AG09319 (cell line): ENCODE data around the gene SPEF1.

Source experiments
- DNase-seq: peaks from one replicate; pipeline ENCODE4 v3.0.0-alpha.2; 2010; ENCODE audit warnings: low read depth; ENCODE audit errors: extremely low read depth
- CTCF ChIP-seq: IDR thresholded peaks from 2 replicates; pipeline ENCODE4 v1.5.1; 2011; ENCODE audit warnings: low read depth, mild to moderate bottlenecking, inconsistent platforms, low read length, moderate library complexity

The SPEF1 gene

GRCh38 chr20:3729811-3730540 is 51.3 kb downstream of the SPEF1 start:
- no peak for DNase-seq
- no peak for TF ChIP-seq CTCF

GRCh38 chr20:3729378-3729777 is 51.9 kb downstream of the SPEF1 start:
- no peak for DNase-seq
- no peak for TF ChIP-seq CTCF

GRCh38 chr20:3728876-3729275 is 52.4 kb downstream of the SPEF1 start:
- DNase-seq, result no peak
- no peak for TF ChIP-seq CTCF

- TF ChIP-seq CTCF, result no peak
- DNase-seq, result no peak
Measured at GRCh38 chr20:3728354-3728753, 52.9 kb downstream of the SPEF1 start.
